GM10248 (cell line): ENCODE measurements around the gene FAM170B.

Source experiments
- CTCF ChIA-PET: fragments of 300-600 bp; sonication (Branson Sonifier 250); formaldehyde crosslinking; extraction: SDS; loops from one replicate; lab custom pipeline; 2021; ENCODE audit warnings: antibody characterized with exemption; lab: Yijun Ruan, JAX
- POLR2A ChIA-PET: fragments of 350-650 bp; sonication (Branson Sonifier 250); formaldehyde crosslinking; extraction: SDS; loops from one replicate; lab custom pipeline; 2020; ENCODE audit warnings: antibody characterized with exemption; lab: Yijun Ruan, JAX
- DNase-seq: peaks from one replicate; pipeline ENCODE4 v3.0.0; 2012; ENCODE audit errors: extremely low spot score
- TF ChIP-seq, protein P1 (sequence below): IDR thresholded peaks from 2 replicates; pipeline ENCODE4 v1.5.1; 2012; ENCODE audit warnings: mild to moderate bottlenecking, low read depth; ENCODE audit errors: extremely low read depth, missing control alignments, control extremely low read depth

The FAM170B gene

DNA sequence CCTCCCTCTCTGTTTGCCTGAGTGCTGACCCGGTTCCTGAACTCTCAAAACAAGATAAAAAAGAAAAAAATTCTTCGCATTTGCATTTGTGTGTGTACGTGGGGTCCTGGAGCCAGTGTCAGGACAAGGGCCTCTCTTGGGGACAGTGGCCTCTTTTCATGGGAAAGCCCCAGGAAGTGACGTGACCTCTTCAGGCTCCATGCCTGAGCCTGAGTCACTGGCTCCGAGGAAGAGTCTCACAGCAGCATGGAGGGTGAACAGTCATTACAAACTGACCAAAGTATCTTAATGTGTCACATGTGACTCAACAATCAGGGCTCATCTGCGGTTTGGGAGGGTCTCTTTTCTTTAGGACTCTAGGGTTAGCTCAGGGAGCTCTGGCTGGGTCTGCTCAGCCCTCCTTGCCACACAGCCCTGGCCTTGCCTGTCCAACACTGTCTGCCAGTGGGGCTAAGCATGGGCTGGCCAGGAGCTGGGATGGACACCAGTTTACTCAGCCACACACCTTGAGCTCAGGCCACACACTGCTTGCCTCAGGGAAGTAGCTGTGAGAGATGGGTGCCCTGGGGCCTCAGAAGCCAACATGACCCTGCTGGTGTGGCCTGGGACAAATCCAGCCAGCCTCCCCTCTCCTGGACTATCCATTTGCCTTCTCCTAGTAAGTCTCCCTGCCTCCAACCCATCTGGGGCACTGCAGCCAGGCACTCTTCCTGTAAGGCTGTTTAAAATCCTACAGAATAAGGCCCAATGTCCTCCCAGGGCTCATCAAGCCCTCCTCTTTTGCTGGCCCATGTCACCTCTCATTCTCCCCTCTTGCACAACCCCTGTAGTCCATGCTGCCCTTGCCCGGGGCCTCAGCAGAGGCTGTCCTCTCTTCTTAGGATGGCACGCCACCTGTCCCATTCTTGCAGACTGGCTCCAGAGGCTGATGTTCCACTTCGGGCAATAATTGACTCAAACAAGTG is 43.9 kb upstream of the FAM170B start:
- ChIA-PET CTCF (interaction anchor here (1.0 to 3.3 kb wide), 3 partner anchors 12 to 17 kb away, joined by 3 to 17 read pairs (median 12); no protein-coding TSS in a partner anchor), POLR2A (interaction anchor here (2.0 kb wide), 1 partner anchor 13 kb away, joined by 7 read pairs; no protein-coding TSS in a partner anchor)
- TF ChIP-seq, protein P1, sequence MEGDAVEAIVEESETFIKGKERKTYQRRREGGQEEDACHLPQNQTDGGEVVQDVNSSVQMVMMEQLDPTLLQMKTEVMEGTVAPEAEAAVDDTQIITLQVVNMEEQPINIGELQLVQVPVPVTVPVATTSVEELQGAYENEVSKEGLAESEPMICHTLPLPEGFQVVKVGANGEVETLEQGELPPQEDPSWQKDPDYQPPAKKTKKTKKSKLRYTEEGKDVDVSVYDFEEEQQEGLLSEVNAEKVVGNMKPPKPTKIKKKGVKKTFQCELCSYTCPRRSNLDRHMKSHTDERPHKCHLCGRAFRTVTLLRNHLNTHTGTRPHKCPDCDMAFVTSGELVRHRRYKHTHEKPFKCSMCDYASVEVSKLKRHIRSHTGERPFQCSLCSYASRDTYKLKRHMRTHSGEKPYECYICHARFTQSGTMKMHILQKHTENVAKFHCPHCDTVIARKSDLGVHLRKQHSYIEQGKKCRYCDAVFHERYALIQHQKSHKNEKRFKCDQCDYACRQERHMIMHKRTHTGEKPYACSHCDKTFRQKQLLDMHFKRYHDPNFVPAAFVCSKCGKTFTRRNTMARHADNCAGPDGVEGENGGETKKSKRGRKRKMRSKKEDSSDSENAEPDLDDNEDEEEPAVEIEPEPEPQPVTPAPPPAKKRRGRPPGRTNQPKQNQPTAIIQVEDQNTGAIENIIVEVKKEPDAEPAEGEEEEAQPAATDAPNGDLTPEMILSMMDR, result no peak
- DNase-seq, result peak; percentile 87

DNA sequence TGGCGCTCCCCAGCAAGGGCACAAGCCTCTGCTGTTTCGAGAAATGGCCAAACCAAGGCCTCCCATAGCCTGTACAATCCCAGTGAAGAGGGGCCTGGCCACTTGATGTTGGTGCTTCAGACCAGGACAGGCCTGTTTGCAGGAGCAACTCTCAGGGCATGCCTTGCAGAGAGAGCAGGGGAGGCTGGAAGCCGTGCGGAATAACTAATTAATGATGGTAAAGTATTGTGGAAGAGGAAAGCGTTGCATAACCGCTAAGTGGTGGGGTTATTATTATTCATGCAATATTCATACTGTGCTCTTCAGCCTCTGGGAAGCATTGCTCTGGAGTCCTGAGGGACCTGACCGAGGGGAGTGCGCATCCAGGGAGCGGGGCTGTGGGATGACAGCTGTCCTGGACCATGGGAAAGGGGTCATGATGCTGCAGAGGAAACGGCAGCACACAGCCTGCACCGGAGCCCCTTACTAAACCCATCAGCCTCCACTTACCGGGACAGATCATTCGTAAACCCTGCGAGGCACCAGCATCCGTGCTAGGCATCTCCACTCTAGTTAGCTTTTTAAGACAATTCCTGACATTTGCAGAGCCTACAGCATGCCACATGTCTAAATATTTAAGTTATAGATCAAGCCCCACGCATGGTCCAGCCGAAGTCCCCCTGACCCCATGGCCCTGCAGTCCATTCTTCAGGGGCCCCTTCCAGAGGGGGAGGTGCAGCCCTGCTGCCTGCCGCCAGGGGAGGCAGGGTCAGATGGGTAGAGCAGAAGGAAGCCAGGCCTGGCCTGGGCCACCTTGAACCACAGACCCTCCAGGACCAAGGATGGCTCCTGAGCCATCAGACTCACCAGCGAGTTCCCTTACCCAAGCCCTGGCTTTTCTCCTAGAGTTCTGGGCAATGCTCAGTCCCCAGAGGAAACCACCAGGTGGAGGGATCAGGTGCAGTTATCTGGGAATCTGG is 42.8 kb upstream of the FAM170B start:
- CTCF ChIA-PET, result interaction anchor here (2.6 to 4.5 kb wide), 3 partner anchors 12 to 13 kb away, joined by 12 to 28 read pairs (median 17); no protein-coding TSS in a partner anchor
- TF ChIP-seq, protein P1, result no peak
- POLR2A ChIA-PET, result no interaction called here
- no peak for DNase-seq

DNA sequence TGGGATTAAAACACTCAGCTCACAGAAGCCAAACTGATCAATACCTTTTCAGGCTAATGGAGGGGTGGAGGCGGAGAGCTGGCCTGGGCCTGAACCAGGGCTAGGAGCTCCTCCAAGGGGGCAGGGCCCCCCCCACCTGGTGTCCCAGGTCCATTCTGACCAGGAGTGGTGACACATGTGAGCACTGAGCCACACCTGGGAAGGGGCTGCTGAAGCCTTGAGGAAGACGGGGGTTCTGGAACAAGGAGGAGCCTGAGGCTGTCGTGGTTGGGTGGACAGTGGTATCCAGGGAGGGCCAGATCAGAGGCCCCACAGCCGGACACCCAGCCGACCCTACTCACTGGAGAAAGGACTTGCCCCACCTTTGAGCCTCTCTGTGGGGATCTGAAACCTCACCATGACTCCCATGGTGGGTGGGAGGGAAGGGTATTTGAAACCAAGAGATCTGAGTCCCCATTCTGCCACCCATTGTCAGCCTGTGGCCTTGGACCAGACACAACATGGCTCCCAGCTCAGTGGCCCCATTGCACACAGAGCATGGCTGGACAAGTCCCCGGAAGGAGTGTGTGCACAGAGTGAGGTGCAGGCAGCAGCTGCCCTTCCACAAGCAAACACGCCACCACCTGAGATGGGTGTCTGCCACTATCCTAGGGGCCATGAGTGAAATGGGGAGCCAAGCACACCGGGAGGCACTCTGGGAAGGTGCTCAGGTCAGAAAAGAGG is 41.9 kb upstream of the FAM170B start:
- POLR2A ChIA-PET, result no interaction called here
- TF ChIP-seq, protein P1, result no peak
- CTCF ChIA-PET, result interaction anchor here (1.1 to 4.5 kb wide), 4 partner anchors 11 to 519 kb away, joined by 3 to 28 read pairs (median 4); no protein-coding TSS in a partner anchor
- DNase-seq, result no peak

DNA sequence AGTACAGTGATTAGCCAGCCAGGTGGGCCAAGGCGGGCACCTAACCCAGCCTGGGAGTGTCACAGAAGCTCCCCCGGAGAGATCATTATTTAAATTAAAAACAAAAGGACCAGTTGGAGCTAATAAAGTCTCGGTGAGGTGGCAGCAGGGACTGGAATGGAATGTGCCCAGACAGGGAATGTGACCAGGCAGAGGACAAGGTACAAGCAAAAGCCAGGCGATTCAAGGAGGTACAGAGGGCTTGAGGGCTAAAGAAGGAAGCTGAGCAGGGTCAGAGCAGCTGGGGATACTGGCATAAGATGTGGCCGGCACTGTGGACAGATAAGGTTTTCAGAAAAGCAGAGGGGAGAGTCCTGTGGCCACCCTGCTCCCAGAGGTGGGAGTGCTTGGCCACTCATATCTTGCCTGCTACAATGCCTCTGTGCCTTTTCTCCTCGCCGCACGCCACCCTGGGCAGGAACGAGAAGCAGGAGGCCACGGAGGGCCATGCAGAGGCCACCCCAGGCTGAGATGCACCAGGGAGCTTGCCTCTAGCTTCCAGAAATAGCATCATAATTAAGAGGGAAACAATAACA is 41.2 kb upstream of the FAM170B start:
- CTCF ChIA-PET, result interaction anchor here (1.1 to 4.5 kb wide), 4 partner anchors 11 to 518 kb away, joined by 3 to 28 read pairs (median 4); no protein-coding TSS in a partner anchor
- no peak for DNase-seq
- POLR2A ChIA-PET, result no interaction called here
- TF ChIP-seq, protein P1, result no peak

DNA sequence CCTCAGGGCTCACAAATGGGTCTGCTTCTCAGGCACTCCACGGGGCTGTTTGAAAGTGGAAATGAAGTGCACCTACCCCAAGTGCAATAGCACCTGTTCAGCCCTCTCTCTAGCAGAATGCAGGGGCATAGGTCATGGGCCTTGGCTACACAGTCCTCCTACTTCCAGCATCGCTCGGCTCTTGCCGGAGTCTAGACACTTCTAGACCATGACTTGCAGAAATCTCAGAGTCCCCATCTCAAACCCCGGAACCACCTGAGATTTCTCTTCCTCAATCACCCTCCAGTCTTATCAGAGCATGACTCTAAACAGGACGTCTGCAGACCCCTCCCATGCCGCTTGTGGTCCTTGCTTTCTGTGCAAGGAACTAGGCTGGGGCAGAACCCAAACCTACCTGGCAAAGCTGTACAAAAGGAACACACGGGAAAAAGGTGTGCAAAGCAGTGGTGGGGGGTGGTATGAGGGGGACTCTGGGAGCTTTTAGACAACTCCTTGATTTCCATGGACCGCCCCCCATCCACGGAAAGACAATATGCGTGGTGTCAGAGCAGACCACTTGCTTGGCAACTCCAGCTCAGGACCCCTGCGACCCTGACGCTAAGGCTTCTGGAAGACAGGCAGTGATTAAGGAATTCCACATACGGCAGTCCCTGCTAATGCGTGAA is 40.6 kb upstream of the FAM170B start:
- TF ChIP-seq, protein P1, result no peak
- DNase-seq, result no peak
- CTCF ChIA-PET, result interaction anchor here (1.1 to 4.5 kb wide), 5 partner anchors 10 to 518 kb away, joined by 4 to 28 read pairs (median 4); no protein-coding TSS in a partner anchor
- POLR2A ChIA-PET, result interaction anchor here (1.1 kb wide), 1 partner anchor 16 kb away, joined by 3 read pairs; no protein-coding TSS in a partner anchor
